ENCODE results near the gene RAPGEF2. TPM values are rescaled to one million over a fixed set of nuclear protein-coding genes. Genes with fewer than 3 reads are reported as not detected.

The RAPGEF2 gene
- total and polyA plus RNA-seq, 3 donors from 2014 or later = 18.1 to 51.4 (median 38.9) TPM

- Histone ChIP-seq H3K4me1 (peaks cover 11% of the 10 kb centered on the region), H3K36me3 (ENCODE audit: low read depth, missing control alignments) (no peaks in the 10 kb centered on the region), H3K27ac (peak overlapping the region in 1 of 2 donors; percentile 45), H3K27me3 (no peaks in the 10 kb centered on the region), H3K9me3 (no peaks in the 10 kb centered on the region), H3K4me3 (no peak overlapping the region)
- TF ChIP-seq, protein P1, sequence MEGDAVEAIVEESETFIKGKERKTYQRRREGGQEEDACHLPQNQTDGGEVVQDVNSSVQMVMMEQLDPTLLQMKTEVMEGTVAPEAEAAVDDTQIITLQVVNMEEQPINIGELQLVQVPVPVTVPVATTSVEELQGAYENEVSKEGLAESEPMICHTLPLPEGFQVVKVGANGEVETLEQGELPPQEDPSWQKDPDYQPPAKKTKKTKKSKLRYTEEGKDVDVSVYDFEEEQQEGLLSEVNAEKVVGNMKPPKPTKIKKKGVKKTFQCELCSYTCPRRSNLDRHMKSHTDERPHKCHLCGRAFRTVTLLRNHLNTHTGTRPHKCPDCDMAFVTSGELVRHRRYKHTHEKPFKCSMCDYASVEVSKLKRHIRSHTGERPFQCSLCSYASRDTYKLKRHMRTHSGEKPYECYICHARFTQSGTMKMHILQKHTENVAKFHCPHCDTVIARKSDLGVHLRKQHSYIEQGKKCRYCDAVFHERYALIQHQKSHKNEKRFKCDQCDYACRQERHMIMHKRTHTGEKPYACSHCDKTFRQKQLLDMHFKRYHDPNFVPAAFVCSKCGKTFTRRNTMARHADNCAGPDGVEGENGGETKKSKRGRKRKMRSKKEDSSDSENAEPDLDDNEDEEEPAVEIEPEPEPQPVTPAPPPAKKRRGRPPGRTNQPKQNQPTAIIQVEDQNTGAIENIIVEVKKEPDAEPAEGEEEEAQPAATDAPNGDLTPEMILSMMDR (IDR thresholded peaks at IDR 0.05) = no peak
- TF ChIP-seq POLR2A (IDR thresholded peaks at IDR 0.05) = no peak
- 53 to 56% methylated on average over 6 of the region's 6 CpGs for WGBS, 2 donors
- no peak for DNase-seq
- intact Hi-C loops (cut with DNase I; ENCODE audit: low total_unique reads) = no loop called here
These were observed 299.0 kb downstream of the RAPGEF2 start for GRCh38 chr4:159401791-159402380.

Small RNAs within 50 kb of the gene (microRNA-seq; reads per million reads assigned to microRNA genes)
- gene MIR3688-1 (ENCODE audit: borderline number of aligned reads in 2 of 2, borderline replicate concordance in 1 of 2) = 0 reads per million in 2 donors
- 0 reads per million in 2 donors for gene MIR3688-2 (ENCODE audit: borderline number of aligned reads in 2 of 2, borderline replicate concordance in 1 of 2)

Small RNAs within 50 kb of the gene (small RNA-seq; reads per million reads assigned to genes)
- gene AC074344.1 (0 reads per million in 2 donors), gene MIR3688-1 (0 reads per million in 2 donors), gene RF00019 (0 reads per million in 2 donors)

All from testis (tissue), 3 donors.